Measurements from ENCODE around the gene KCNMB1.

Gene KCNMB1

DNA sequence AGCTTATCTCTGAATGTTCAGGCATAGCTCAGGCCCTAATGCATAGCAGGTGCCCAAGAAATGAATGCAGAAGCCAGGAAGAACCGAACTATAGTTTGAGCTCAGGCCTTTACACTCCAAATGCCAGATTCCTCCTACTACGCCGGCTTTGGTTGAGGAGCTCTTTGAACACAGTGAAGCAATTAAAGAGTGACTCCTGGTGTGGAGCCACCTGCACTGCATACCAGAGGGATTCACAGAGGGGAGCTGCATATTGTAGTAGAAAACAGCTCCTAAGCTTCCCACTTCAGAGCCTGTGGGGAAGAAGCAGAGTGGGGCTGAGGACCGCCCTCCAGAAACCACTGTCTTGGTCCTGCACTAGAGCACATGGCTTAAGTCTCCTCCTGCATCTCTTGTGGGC, 14.5 kb upstream of the KCNMB1 start:
- no peaks in the 10 kb centered on the region for H3K4me1 ChIP-seq (ENCODE audit: insufficient read depth, low read length, poor library complexity, severe bottlenecking)
- H3F3A ChIP-seq (ENCODE audit: low read depth): no peaks in the 10 kb centered on the region
- H3K9ac ChIP-seq (ENCODE audit: low read depth, low read length, poor library complexity, severe bottlenecking): no peak overlapping the region
- H2AFZ ChIP-seq (ENCODE audit: low read length): no peak overlapping the region
- H3K36me3 ChIP-seq (ENCODE audit: insufficient read depth, low read length): no peaks in the 10 kb centered on the region
- H3K9me3 ChIP-seq (ENCODE audit: insufficient read depth, low read depth, low read length): no peaks in the 10 kb centered on the region
- H3K79me2 ChIP-seq (ENCODE audit: insufficient read depth, low read length): no peaks in the 10 kb centered on the region
- no peak for TF ChIP-seq EZH2phosphoT487 (IDR thresholded peaks at IDR 0.05; ENCODE audit: borderline replicate concordance)
- TF ChIP-seq, protein P1, sequence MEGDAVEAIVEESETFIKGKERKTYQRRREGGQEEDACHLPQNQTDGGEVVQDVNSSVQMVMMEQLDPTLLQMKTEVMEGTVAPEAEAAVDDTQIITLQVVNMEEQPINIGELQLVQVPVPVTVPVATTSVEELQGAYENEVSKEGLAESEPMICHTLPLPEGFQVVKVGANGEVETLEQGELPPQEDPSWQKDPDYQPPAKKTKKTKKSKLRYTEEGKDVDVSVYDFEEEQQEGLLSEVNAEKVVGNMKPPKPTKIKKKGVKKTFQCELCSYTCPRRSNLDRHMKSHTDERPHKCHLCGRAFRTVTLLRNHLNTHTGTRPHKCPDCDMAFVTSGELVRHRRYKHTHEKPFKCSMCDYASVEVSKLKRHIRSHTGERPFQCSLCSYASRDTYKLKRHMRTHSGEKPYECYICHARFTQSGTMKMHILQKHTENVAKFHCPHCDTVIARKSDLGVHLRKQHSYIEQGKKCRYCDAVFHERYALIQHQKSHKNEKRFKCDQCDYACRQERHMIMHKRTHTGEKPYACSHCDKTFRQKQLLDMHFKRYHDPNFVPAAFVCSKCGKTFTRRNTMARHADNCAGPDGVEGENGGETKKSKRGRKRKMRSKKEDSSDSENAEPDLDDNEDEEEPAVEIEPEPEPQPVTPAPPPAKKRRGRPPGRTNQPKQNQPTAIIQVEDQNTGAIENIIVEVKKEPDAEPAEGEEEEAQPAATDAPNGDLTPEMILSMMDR (conservative IDR thresholded peaks at IDR 0.05; ENCODE audit: low read length): no peak
- no peaks in the 10 kb centered on the region for H3K9me2 ChIP-seq (replicated peaks; ENCODE audit: low read depth, low read length)
- no peak overlapping the region for H3K4me3 ChIP-seq (ENCODE audit: low read length, poor library complexity, severe bottlenecking)
- H4K20me1 ChIP-seq (ENCODE audit: insufficient read depth, low read length, poor library complexity, severe bottlenecking): no peaks in the 10 kb centered on the region
- H3K27me3 ChIP-seq (ENCODE audit: insufficient read depth, low read length, poor library complexity, severe bottlenecking): no peaks in the 10 kb centered on the region
- H3K4me2 ChIP-seq (ENCODE audit: low read depth, low read length, poor library complexity, severe bottlenecking): no peak overlapping the region

DNA sequence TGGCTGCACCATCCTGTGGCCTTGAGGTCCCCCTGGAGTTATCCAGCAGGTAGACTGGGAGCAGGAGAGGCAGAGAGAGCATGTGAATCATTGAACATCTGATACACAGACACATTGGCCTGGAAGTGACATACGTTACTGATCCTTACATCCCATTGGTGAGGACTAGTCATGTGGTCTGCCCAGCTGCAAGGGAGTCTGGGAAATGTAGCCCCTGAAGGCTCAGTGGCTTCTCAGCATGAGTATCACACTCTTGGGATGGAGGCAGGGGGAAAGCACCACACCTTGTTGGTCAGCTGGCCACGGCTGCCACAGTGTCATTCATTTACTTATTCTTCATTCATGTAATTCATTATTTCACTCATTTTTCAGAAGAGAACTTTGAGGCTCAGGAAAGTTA, 13.3 kb upstream of the KCNMB1 start:
- no peaks in the 10 kb centered on the region for H3K4me1 ChIP-seq (ENCODE audit: insufficient read depth, low read length, poor library complexity, severe bottlenecking)
- no peak overlapping the region for H2AFZ ChIP-seq (ENCODE audit: low read length)
- H3K79me2 ChIP-seq (ENCODE audit: insufficient read depth, low read length): no peaks in the 10 kb centered on the region
- H3F3A ChIP-seq (ENCODE audit: low read depth): no peaks in the 10 kb centered on the region
- no peaks in the 10 kb centered on the region for H3K36me3 ChIP-seq (ENCODE audit: insufficient read depth, low read length)
- TF ChIP-seq, protein P1 (conservative IDR thresholded peaks at IDR 0.05; ENCODE audit: low read length): no peak
- no peak for TF ChIP-seq EZH2phosphoT487 (IDR thresholded peaks at IDR 0.05; ENCODE audit: borderline replicate concordance)
- no peak overlapping the region for H3K9ac ChIP-seq (ENCODE audit: low read depth, low read length, poor library complexity, severe bottlenecking)
- H3K9me2 ChIP-seq (replicated peaks; ENCODE audit: low read depth, low read length): no peaks in the 10 kb centered on the region
- H3K9me3 ChIP-seq (ENCODE audit: insufficient read depth, low read depth, low read length): no peaks in the 10 kb centered on the region
- no peaks in the 10 kb centered on the region for H3K27me3 ChIP-seq (ENCODE audit: insufficient read depth, low read length, poor library complexity, severe bottlenecking)
- no peak overlapping the region for H3K4me2 ChIP-seq (ENCODE audit: low read depth, low read length, poor library complexity, severe bottlenecking)
- H3K4me3 ChIP-seq (ENCODE audit: low read length, poor library complexity, severe bottlenecking): no peak overlapping the region
- H4K20me1 ChIP-seq (ENCODE audit: insufficient read depth, low read length, poor library complexity, severe bottlenecking): no peaks in the 10 kb centered on the region

DNA sequence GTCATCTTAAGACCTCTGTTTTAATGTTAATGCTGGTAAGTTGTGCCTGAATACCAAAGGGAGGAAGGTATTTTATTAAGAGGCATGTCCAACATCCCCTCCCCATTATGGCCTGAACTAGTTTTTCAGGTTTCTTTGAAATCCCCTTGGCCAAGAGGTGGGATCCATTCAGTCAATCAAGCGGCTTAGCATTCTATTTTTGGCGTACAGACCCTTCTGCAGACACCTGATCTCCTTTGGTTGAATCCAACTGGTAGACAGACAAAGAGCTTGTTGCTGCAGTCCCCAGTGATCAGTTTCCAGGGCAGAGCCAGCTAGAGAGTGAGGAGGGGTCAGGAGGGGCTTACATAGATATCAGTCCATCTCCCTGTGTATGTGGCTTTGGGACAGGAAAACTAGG, 7.9 kb upstream of the KCNMB1 start:
- no peaks in the 10 kb centered on the region for H3K27me3 ChIP-seq (ENCODE audit: insufficient read depth, low read length, poor library complexity, severe bottlenecking)
- no peaks in the 10 kb centered on the region for H3K9me3 ChIP-seq (ENCODE audit: insufficient read depth, low read depth, low read length)
- H3F3A ChIP-seq (ENCODE audit: low read depth): no peaks in the 10 kb centered on the region
- H3K4me1 ChIP-seq (ENCODE audit: insufficient read depth, low read length, poor library complexity, severe bottlenecking): no peaks in the 10 kb centered on the region
- no peaks in the 10 kb centered on the region for H3K79me2 ChIP-seq (ENCODE audit: insufficient read depth, low read length)
- H2AFZ ChIP-seq (ENCODE audit: low read length): no peak overlapping the region
- H3K4me3 ChIP-seq (ENCODE audit: low read length, poor library complexity, severe bottlenecking): no peak overlapping the region
- H3K4me2 ChIP-seq (ENCODE audit: low read depth, low read length, poor library complexity, severe bottlenecking): no peak overlapping the region
- H4K20me1 ChIP-seq (ENCODE audit: insufficient read depth, low read length, poor library complexity, severe bottlenecking): no peaks in the 10 kb centered on the region
- no peak overlapping the region for H3K9ac ChIP-seq (ENCODE audit: low read depth, low read length, poor library complexity, severe bottlenecking)
- no peaks in the 10 kb centered on the region for H3K9me2 ChIP-seq (replicated peaks; ENCODE audit: low read depth, low read length)
- no peak for TF ChIP-seq EZH2phosphoT487 (IDR thresholded peaks at IDR 0.05; ENCODE audit: borderline replicate concordance)
- TF ChIP-seq, protein P1 (conservative IDR thresholded peaks at IDR 0.05; ENCODE audit: low read length): no peak
- no peaks in the 10 kb centered on the region for H3K36me3 ChIP-seq (ENCODE audit: insufficient read depth, low read length)

All from Loucy (cell line).